Measurements from ENCODE around the gene PRXL2B.
"Not testable (repeated sequence)": the region's sequence is repeated elsewhere in the genome, so short reads cannot be mapped to it uniquely, and the experiment has no call there.

Gene PRXL2B

DNA sequence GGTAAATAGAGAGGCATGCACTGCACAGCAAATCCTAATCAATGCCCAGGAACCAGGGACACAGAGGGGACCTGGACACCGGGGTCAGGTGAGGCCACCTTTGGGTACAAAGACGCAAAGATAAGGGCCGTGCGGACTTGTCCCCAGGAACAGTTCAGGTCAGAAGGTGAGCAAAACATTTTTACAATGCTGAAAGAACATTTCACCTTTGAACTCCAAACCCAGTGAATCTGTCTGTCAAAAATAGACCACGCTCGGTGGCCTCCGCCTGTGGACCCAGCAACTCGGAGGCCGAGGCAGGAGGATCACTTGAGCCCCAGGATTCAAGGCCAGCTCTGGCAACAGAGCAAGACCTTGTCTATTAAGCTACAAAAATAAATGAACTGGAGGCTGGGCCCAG lies 15.2 kb upstream of the PRXL2B start:
- TF ChIP-seq, protein P1, sequence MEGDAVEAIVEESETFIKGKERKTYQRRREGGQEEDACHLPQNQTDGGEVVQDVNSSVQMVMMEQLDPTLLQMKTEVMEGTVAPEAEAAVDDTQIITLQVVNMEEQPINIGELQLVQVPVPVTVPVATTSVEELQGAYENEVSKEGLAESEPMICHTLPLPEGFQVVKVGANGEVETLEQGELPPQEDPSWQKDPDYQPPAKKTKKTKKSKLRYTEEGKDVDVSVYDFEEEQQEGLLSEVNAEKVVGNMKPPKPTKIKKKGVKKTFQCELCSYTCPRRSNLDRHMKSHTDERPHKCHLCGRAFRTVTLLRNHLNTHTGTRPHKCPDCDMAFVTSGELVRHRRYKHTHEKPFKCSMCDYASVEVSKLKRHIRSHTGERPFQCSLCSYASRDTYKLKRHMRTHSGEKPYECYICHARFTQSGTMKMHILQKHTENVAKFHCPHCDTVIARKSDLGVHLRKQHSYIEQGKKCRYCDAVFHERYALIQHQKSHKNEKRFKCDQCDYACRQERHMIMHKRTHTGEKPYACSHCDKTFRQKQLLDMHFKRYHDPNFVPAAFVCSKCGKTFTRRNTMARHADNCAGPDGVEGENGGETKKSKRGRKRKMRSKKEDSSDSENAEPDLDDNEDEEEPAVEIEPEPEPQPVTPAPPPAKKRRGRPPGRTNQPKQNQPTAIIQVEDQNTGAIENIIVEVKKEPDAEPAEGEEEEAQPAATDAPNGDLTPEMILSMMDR (IDR thresholded peaks at IDR 0.05; ENCODE audit: low read depth, low read length, missing control alignments), result no peak
- H3K4me3 ChIP-seq (ENCODE audit: low read depth, low read length), result no peak overlapping the region
- in situ Hi-C loops (cut with HindIII; ENCODE audit: low sequenced_read_pairs), result no loop called here
- DNase-seq (ENCODE audit: low read depth), result no peak

DNA sequence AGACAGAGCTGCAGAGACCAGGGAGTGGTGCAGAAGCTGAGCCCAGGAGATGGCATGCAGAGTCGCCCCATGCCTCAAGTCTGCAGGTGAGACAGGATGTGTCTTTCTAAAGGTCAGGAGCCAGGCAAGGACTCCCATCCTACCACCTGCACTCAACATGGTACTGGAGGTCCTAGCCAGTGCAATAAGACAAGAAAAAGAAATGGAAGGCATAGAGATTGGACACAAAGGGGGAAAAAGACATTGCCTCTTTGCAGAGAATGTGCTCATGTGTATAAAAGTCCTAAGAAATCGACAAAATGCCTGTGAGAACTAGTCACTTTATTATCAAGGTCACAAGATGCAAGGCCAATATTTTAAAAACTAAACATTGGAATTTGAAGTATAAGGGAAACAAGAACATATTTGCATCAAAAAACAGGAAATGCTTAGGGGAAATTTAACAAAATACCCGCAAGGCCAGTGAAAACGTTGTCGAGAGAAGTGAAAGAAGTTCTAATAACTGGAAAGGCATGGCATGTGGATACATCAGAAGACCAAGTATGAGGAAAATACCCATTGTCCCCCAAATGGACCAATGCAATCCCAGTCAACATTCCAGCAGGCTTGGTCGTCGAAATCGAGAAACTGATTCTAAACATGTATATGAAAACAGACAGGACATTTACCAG lies 13.2 kb upstream of the PRXL2B start:
- in situ Hi-C loops (cut with HindIII; ENCODE audit: low sequenced_read_pairs), result no loop called here
- no peak overlapping the region for H3K4me3 ChIP-seq (ENCODE audit: low read depth, low read length)
- TF ChIP-seq, protein P1 (IDR thresholded peaks at IDR 0.05; ENCODE audit: low read depth, low read length, missing control alignments), result no peak
- no peak for DNase-seq (ENCODE audit: low read depth)

DNA sequence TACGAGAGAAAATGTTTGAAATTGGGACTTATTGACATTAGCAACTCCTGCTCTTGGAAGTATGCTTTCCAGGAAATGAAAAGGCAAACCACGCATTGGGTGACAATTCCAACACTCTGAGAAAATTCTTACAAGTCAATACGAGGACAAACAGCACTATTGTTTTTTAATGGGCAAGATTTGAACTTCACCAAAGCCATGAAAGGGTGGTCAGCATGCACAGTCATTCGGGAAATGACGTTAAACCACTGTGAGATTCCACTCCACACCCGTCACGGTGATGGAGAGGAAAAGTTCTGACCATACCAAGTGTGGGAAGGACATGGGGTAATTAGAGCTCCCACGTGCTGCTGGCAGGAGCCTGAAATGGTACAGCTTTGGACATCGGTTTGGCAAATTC lies 12.2 kb upstream of the PRXL2B start:
- in situ Hi-C loops (cut with HindIII; ENCODE audit: low sequenced_read_pairs), result no loop called here

DNA sequence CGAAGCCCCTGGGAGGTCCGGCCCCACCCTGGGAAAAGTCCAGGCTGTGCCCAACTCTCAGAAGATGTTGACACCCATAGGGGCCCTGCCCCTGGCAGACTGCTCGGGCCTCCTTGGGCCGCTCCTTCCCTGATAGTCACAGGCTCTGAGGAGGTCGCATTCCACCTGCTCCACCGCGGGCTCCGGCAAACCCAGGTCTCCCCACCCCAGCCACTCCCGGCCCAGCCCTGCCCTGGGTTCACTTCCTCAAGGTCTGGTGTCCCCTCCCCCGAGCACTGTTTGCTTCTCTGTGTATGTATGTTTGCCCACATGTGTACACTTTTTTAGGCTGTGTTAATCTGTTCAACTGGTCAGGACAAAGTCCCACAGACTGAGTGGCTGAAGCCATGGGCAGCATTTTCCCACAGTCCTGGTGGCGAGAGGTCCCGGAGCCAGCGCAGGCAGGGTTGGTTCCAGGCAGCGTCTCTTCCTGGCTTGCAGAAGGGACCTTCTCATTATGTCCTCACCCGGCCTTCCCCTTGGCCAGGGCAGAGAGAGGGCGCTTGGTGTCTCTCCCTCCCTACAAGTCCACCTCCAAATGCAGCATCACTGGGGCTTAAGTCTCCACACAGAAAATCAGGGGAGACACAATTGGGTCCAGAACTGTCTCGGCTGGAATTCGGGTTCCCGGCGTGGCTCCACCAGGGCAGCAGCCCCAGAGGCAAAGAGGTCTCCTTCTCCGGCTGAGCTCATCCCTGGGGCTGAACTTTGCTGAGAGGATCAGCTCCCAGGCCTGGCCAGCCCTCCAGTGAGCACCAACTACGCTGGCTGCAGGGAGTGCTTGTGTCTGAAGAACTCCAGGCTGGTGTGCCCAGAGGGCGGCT lies 10.5 kb upstream of the PRXL2B start:
- DNase-seq (ENCODE audit: low read depth), result no peak
- TF ChIP-seq, protein P1 (IDR thresholded peaks at IDR 0.05; ENCODE audit: low read depth, low read length, missing control alignments), result no peak
- H3K4me3 ChIP-seq (ENCODE audit: low read depth, low read length), result no peak overlapping the region
- in situ Hi-C loops (cut with HindIII; ENCODE audit: low sequenced_read_pairs), result no loop called here

More for the DNA sequence above, 12.2 kb upstream of the PRXL2B start:
- DNase-seq (ENCODE audit: low read depth), result no peak
- no peak overlapping the region for H3K4me3 ChIP-seq (ENCODE audit: low read depth, low read length)
- TF ChIP-seq, protein P1 (IDR thresholded peaks at IDR 0.05; ENCODE audit: low read depth, low read length, missing control alignments), result no peak

DNA sequence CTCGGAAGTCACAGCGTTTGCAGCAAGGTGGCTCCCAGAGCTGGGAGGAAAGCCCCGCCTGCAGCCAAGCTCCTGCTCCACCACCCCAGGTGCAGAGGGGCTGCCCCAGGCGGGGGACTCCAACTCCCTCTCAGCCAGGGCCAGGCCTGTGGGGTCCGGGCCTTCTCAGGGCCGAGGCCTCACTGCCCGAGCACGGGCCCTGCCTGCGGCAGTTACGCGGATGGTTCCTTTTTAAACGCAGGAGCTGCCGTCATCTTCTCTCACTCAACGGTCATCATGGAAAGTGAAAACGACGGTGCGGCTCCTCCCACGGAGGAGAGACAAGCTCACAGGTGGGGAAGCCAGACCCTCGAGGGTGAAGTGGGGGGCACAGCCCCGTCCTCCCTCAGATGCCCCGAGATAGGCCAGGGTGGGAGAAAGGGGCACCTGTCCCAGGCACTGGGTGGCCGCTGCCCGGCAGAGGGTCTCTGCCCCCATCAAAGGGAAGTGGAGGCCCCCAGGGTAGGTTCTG lies 9.0 kb upstream of the PRXL2B start:
- in situ Hi-C loops (cut with HindIII; ENCODE audit: low sequenced_read_pairs); H3K4me3 ChIP-seq (ENCODE audit: low read depth, low read length); DNase-seq (ENCODE audit: low read depth): not testable (repeated sequence)

DNA sequence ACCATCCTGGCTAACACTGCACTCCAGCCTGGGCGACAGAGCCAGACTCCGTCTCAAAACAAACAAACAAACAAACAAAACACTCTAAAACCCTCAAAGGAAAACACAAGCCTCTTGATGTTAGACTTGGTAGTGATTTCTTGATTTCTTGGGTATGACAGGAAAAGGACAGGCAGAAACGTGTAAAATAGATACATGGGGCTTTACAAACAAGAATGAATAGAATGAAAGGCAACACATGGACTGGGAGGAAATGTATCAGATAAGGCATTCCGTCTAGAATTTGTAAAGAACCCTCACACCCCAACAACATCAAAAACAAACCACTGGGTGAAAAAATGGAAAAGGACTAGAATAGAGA lies 7.8 kb upstream of the PRXL2B start:
- TF ChIP-seq, protein P1 (IDR thresholded peaks at IDR 0.05; ENCODE audit: low read depth, low read length, missing control alignments), result no peak
- no peak for DNase-seq (ENCODE audit: low read depth)
- in situ Hi-C loops (cut with HindIII; ENCODE audit: low sequenced_read_pairs), result no loop called here
- no peak overlapping the region for H3K4me3 ChIP-seq (ENCODE audit: low read depth, low read length)

DNA sequence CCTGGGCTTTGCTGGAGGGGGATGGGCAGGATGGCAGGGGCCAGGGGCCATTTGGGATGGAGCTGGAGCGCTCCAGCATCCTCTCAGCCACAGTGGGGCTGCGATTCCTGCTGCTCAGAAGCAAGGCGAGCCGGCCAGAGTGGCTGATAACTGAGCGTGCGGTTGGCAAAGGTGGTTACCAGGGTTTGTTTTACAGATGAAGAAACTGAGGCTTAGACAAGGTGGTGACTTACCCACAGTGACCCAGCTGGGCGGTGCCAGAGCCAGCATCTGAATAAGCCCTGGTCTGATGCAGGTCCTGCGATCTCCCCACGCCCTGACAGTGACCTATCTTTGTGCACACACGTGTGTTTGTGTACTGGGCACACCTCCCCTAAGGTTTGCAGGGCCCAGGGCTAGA lies 5.9 kb upstream of the PRXL2B start:
- in situ Hi-C loops (cut with HindIII; ENCODE audit: low sequenced_read_pairs), result no loop called here
- TF ChIP-seq, protein P1 (IDR thresholded peaks at IDR 0.05; ENCODE audit: low read depth, low read length, missing control alignments), result no peak
- DNase-seq (ENCODE audit: low read depth), result no peak

More for the DNA sequence above, 5.9 kb upstream of the PRXL2B start:
- no peak overlapping the region for H3K4me3 ChIP-seq (ENCODE audit: low read depth, low read length)

Measured in astrocyte of the cerebellum (primary cell).